Coronary artery (tissue), 2 donors: ENCODE data around the gene ZNF594.
"Not testable (repeated sequence)": the region's sequence is repeated elsewhere in the genome, so short reads cannot be mapped to it uniquely, and the experiment has no call there.

Source experiments
- DNase-seq: peaks from one replicate; pipeline ENCODE4 v3.0.0-alpha.2; 2017; ENCODE audit warnings: low spot score
- H3K27ac ChIP-seq, 2 donors: fragments of 200-600 bp; sonication (generic); one replicate each; pipeline ENCODE4 v1.5.1; 2016 to 2019
- H3K4me3 ChIP-seq: fragments of 200-600 bp; sonication (generic); 2 replicates; pipeline ENCODE4 v1.5.1; 2016; ENCODE audit warnings: mild to moderate bottlenecking, moderate library complexity
- CTCF ChIP-seq: fragments of 200-600 bp; sonication (generic); IDR thresholded peaks from one replicate; pipeline ENCODE4 v1.5.1; 2019; ENCODE audit warnings: antibody characterized with exemption

The ZNF594 gene

GRCh38 chr17:5226940-5227878 is 35.5 kb upstream of the ZNF594 start:
- Histone ChIP-seq H3K27ac (peak overlapping the region in 1 of 2 donors; percentile 47), H3K4me3 (no peak overlapping the region)
- no peak for TF ChIP-seq CTCF
- no peak for DNase-seq

DNA sequence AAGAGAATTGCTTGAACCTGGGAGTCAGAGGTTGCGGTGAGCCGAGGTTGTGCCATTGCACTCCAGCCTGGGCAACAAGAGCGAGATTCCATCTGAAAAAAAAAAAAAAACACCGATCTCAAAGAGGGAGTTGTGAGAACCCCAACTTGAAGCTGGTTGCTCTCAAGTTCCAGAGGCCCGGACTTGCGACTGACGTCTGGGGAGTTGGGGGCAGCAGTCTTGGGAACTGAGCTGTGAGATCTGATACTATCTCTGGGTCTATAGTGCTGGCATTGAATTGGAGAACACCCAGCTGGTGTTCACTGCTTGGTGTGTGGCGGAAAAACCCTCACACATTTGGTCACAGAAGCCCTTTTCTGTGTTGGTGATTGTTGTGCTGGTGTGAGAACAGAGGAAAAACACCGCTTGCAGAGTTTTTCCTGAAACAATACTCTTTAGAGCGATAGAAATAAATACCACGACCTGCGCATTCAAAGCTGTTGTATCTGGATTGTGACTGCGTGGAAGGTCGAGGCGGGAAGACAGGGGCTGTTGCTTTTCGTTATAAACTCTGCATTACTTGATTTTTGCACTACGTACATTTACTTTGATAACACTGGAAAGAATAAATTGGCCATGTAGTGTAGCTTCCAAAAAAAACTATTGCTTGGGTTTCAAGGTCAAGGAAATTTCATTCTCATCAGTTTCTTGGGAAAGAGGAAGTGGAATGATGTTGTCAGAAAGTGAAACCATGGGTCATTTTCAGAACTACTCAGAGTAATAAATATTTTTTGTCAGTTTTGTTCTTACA is 34.2 kb upstream of the ZNF594 start:
- peak overlapping the region in 1 of 2 donors; percentile 45 for H3K27ac ChIP-seq
- no peak for DNase-seq
- no peak for TF ChIP-seq CTCF
- H3K4me3 ChIP-seq = no peak overlapping the region

DNA sequence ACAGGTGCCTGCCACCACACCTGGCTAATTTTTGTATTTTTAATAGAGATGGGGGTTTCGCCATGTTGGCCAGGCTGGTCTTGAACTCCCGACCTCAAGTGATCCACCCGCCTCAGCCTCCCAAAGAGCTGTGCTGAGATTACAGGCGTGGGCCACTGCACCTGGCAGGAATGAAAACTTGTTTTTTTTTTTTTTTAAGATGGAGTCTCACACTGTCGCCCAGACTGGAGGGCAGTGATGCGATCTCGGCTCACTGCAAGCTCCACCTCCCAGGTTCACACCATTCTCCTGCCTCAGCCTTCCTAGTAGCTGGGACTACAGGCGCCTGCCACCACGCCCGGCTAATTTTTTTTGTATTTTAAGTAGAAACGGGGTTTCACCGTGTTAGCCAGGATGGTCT is 30.2 kb upstream of the ZNF594 start:
- H3K4me3 ChIP-seq, DNase-seq: not testable (repeated sequence)
- peak overlapping the region in 1 of 2 donors; percentile 68 for H3K27ac ChIP-seq

DNA sequence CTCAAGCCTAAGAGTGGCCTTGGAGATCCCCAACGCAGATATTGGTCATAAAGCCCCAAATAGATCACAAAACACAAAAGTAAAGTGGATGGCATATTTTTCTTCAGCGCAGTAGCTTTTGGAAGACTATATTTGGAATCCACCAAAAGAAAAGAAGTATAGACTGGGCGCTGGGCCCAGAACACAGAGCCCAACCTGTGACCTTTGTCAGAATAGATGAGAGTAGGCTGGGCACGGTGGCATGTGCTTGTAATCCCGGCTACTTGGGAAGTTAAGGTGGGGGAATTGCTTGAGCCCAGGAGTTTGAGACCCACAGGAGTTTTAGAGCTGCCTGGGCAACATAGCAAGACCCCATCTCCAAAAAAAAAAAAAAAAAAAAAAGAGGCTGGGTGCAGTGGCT is 28.4 kb upstream of the ZNF594 start:
- DNase-seq = no peak
- TF ChIP-seq CTCF = no peak
- Histone ChIP-seq H3K4me3 (no peak overlapping the region), H3K27ac (no peak overlapping the region)

- no peak for TF ChIP-seq CTCF
- DNase-seq = no peak
Observed at GRCh38 chr17:5219536-5219935, 27.9 kb upstream of the ZNF594 start.

DNA sequence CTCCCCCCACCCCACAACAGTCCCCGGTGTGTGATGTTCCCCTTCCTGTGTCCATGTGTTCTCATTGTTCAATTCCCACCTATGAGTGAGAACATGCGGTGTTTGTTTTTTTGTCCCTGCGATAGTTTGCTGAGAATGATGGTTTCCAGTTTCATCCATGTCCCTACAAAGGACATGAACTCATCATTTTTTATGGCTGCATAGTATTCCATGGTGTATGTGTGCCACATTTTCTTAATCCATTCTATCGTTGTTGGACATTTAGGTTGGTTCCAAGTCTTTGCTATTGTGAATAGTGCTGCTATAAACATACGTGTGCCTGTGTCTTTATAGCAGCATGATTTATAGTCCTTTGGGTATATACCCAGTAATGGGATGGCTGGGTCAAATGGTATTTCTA is 25.9 kb upstream of the ZNF594 start:
- not testable (repeated sequence) for DNase-seq, H3K27ac ChIP-seq, H3K4me3 ChIP-seq

More at GRCh38 chr17:5219536-5219935, 27.9 kb upstream of the ZNF594 start:
- no peak overlapping the region for H3K4me3 ChIP-seq
- no peak overlapping the region for H3K27ac ChIP-seq

DNA sequence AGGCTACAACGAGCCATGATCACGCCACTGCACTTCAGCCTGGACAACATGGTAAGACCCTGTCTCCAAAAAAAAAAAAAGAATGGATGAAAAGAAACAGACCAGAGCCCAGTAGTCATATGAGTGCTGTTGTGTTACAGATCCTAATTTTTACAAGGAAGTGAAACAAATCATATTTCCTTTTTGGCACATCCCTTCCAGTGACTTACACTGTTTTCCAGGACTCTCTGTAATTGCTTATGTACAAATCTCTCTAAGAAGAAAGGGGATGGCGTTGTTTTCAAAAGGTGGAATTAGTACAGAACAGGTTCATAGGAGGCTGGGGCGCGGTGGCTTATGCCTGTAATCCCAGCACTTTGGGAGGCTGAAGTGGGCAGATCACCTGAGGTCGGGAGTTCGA is 19.8 kb upstream of the ZNF594 start:
- H3K27ac ChIP-seq = peak overlapping the region in 1 of 2 donors; percentile 67
- DNase-seq = no peak
- no peak for TF ChIP-seq CTCF
- no peak overlapping the region for H3K4me3 ChIP-seq
